Ishikawa (cell line): ENCODE data around the gene CYLC2.

Source experiments
- RAD21 ChIP-seq: IDR thresholded peaks from 2 replicates; pipeline ENCODE4 v1.6.1; 2012; ENCODE audit warnings: low read depth
- REST ChIP-seq: IDR thresholded peaks from 2 replicates; pipeline ENCODE4 v1.6.1; 2012; ENCODE audit warnings: low read depth, mild to moderate bottlenecking
- YY1 ChIP-seq: IDR thresholded peaks from 2 replicates; pipeline ENCODE4 v1.6.1; 2012; ENCODE audit warnings: low read depth
- TF ChIP-seq, protein P1 (sequence below): IDR thresholded peaks from 2 replicates; pipeline ENCODE4 v1.6.1; 2012

GRCh38 chr9:103037508-103038477, 42.7 kb downstream of the CYLC2 start:
- TF ChIP-seq YY1 (no peak), REST (no peak), RAD21 (no peak)
- TF ChIP-seq, protein P1, sequence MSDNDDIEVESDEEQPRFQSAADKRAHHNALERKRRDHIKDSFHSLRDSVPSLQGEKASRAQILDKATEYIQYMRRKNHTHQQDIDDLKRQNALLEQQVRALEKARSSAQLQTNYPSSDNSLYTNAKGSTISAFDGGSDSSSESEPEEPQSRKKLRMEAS = no peak
